Ishikawa (cell line): ENCODE measurements around the gene FSTL4.

Source experiments
- CEBPB ChIP-seq: IDR thresholded peaks from 2 replicates; pipeline ENCODE4 v1.6.1; 2012
- CREB1 ChIP-seq: IDR thresholded peaks from 2 replicates; pipeline ENCODE4 v1.6.1; 2012; ENCODE audit warnings: low read depth
- EP300 ChIP-seq: IDR thresholded peaks from 2 replicates; pipeline ENCODE4 v1.6.1; 2012; ENCODE audit warnings: borderline replicate concordance
- FOXM1 ChIP-seq: IDR thresholded peaks from 2 replicates; pipeline ENCODE4 v1.6.1; 2012; ENCODE audit warnings: low read depth, borderline replicate concordance
- MAX ChIP-seq: IDR thresholded peaks from 2 replicates; pipeline ENCODE4 v1.6.1; 2012
- NFIC ChIP-seq: IDR thresholded peaks from 2 replicates; pipeline ENCODE4 v1.6.1; 2012
- RAD21 ChIP-seq: IDR thresholded peaks from 2 replicates; pipeline ENCODE4 v1.6.1; 2012; ENCODE audit warnings: low read depth
- REST ChIP-seq: IDR thresholded peaks from 2 replicates; pipeline ENCODE4 v1.6.1; 2012; ENCODE audit warnings: low read depth, mild to moderate bottlenecking
- TAF1 ChIP-seq: IDR thresholded peaks from 2 replicates; pipeline ENCODE4 v1.6.1; 2012; ENCODE audit warnings: low read depth, mild to moderate bottlenecking
- TCF12 ChIP-seq: IDR thresholded peaks from 2 replicates; pipeline ENCODE4 v1.6.1; 2012; ENCODE audit warnings: low read depth
- YY1 ChIP-seq: IDR thresholded peaks from 2 replicates; pipeline ENCODE4 v1.6.1; 2012; ENCODE audit warnings: low read depth
- ZBTB7A ChIP-seq: IDR thresholded peaks from 2 replicates; pipeline ENCODE4 v1.6.1; 2012; ENCODE audit warnings: low read depth

DNA sequence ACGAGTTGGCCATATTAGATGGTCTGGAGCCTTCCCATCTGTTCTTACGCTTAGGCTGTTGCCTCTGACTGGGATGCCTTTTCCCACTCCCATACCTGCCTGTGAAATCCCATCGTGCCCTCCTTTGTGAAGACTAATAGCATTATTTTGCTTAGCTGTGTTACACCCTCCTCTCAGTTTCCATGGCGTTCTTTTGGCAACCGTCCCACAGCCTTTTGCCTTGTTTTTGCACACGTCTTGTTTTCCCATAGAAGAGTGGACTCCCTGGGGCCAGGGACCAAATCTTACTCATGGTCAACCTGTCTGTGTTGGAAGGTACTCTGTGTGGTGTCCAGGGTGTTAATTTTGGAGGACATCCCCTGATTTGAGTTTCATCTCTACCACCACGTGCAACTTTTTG lies 318.4 kb downstream of the FSTL4 start:
- TF ChIP-seq YY1: no peak
- TF ChIP-seq RAD21: no peak
- no peak for TF ChIP-seq EP300
- no peak for TF ChIP-seq TAF1
- no peak for TF ChIP-seq MAX
- TF ChIP-seq ZBTB7A: no peak
- TF ChIP-seq REST: no peak
- TF ChIP-seq CREB1: no peak
- no peak for TF ChIP-seq TCF12
- TF ChIP-seq FOXM1: no peak
- TF ChIP-seq CEBPB: no peak
- no peak for TF ChIP-seq NFIC
